Measurements from ENCODE around the gene SLC8A1.
A peak's percentile ranks its signal among the peaks of the same experiment; 100 is the strongest.
"Not testable (repeated sequence)": the region's sequence is repeated elsewhere in the genome, so short reads cannot be mapped to it uniquely, and the experiment has no call there.

The SLC8A1 gene

GRCh38 chr2:40103163-40103562 is 348.7 kb downstream of the SLC8A1 start:
- no peak for DNase-seq

GRCh38 chr2:40102447-40102846 is 349.4 kb downstream of the SLC8A1 start:
- DNase-seq = no peak

- DNase-seq = no peak
Measured at GRCh38 chr2:40101131-40101575, 350.7 kb downstream of the SLC8A1 start.

GRCh38 chr2:40100676-40101075 is 351.2 kb downstream of the SLC8A1 start:
- DNase-seq = no peak

- DNase-seq = no peak
Measured at GRCh38 chr2:40098786-40099470, 353.0 kb downstream of the SLC8A1 start.

GRCh38 chr2:40097691-40098385 is 354.1 kb downstream of the SLC8A1 start:
- DNase-seq = no peak

GRCh38 chr2:40096360-40096759 is 355.5 kb downstream of the SLC8A1 start:
- DNase-seq = no peak

GRCh38 chr2:40095000-40095399 is 356.9 kb downstream of the SLC8A1 start:
- DNase-seq = no peak

- no peak for DNase-seq
Measured at GRCh38 chr2:40094451-40094850, 357.4 kb downstream of the SLC8A1 start.

- peak; percentile 25 for DNase-seq
Measured at GRCh38 chr2:40093021-40093675, 358.7 kb downstream of the SLC8A1 start.

- DNase-seq = no peak
Measured at GRCh38 chr2:40090044-40090443, 361.8 kb downstream of the SLC8A1 start.

GRCh38 chr2:40087927-40088326 is 364.0 kb downstream of the SLC8A1 start:
- DNase-seq = no peak

GRCh38 chr2:40087434-40087833 is 364.5 kb downstream of the SLC8A1 start:
- no peak for DNase-seq

- no peak for DNase-seq
Measured at GRCh38 chr2:40085786-40086185, 366.1 kb downstream of the SLC8A1 start.

- not testable (repeated sequence) for DNase-seq
Measured at GRCh38 chr2:40073336-40073735, 378.6 kb downstream of the SLC8A1 start.

- DNase-seq = no peak
Measured at GRCh38 chr2:40072442-40073232, 379.3 kb downstream of the SLC8A1 start.

- DNase-seq = no peak
Measured at GRCh38 chr2:40062381-40062780, 389.5 kb downstream of the SLC8A1 start.

- DNase-seq = no peak
Measured at GRCh38 chr2:40049781-40050180, 402.1 kb downstream of the SLC8A1 start.

GRCh38 chr2:40048506-40048905 is 403.4 kb downstream of the SLC8A1 start:
- no peak for DNase-seq

GRCh38 chr2:40047406-40047805 is 404.5 kb downstream of the SLC8A1 start:
- DNase-seq = no peak
